Inflammatory macrophage (primary cell): ENCODE measurements around the gene TUFT1.
A peak's percentile ranks its signal among the peaks of the same experiment; 100 is the strongest.
"Not testable (repeated sequence)": the region's sequence is repeated elsewhere in the genome, so short reads cannot be mapped to it uniquely, and the experiment has no call there.

Experiments used
- DNase-seq, 2 donors: peaks; one replicate each; pipeline ENCODE4 v3.0.0-alpha.2; 2020 to 2022

Gene TUFT1

DNA sequence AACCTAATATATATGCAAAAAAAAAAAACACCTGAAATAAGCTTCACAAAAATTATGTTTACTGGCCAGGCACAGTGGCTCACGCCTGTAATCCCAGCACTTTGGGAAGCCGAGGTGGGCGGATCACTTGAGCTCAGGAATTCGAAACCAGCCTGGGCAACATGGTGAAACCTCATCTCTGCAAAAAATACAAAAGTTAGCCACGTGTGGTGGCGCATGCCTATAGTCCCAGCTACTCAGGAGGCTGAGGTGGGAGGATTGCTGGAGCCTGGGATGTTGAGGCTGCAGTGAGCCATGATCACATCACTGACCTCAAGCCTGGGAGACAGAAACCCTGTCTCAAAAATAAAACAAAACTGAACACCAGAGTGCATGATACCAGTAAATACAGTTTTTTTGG lies 78.9 kb downstream of the TUFT1 start:
- not testable (repeated sequence) for DNase-seq

DNA sequence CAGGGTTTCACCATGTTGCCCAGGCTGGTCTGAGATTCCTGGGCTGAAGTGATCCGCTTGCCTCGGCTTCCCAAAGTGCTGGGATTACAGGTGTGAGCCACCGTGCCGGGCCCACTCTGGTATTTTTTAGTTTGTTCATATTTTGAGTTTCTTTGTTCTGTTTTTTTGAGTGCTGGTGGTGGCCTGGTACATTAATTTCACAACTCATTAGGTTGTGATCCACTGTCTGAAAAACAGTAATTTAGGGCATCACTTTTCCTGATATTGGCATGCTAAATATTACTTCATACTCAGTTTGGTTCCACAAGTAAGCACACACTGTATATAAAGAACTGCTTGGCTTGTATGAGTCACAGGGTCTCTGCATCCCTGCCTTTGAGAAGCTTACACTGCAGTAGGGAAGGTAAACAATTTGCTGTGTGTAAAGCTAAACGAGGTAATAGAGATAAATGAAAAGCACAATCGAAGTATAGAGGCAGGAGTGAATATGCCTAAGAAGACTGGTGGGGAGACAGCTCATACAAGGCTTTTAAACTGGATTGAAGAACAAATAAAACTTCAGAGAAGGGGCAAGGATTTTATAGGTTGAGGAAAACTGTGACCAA lies 79.5 kb downstream of the TUFT1 start:
- peak in 1 of 2 donors; percentile 12 for DNase-seq

DNA sequence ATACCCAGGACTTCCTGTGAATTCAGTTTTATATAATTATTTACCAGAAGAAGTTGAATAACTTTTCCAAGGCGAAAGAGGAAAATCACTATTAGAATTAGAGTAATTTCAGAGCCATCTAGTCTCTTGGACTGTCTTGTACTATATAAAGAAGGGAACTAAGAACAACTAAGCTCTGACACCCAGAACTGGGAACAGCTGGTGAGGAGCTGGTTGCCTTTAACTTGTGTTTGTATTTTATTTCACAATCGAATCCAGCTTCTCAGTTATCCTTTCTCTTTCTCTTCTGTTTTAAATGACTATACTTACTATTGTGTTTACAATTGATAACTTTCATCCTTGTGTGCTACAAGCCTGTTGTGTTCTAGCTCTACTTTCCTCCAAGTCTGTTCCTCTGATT lies 80.2 kb downstream of the TUFT1 start:
- DNase-seq: peak; percentile 61 to 70

DNA sequence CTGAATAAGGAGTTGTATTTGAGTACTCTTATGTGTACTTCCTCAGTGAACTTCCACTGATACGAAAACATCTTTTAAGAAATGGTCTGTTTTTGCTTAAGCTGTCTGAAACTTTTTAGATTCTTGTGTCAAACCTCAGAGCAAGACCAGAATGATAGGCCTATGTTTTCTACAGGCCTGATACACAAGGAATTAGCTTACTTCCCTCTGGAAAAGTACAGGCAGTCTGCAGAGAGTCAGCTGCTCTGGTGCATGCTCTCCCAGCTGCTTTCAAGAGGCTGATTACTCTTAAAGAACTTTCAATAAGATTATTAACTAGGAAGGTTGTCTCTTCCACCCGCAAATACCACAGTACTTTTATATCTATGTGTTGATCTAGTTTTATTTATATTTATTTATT lies 81.2 kb downstream of the TUFT1 start:
- DNase-seq: peak; percentile 26 to 43

DNA sequence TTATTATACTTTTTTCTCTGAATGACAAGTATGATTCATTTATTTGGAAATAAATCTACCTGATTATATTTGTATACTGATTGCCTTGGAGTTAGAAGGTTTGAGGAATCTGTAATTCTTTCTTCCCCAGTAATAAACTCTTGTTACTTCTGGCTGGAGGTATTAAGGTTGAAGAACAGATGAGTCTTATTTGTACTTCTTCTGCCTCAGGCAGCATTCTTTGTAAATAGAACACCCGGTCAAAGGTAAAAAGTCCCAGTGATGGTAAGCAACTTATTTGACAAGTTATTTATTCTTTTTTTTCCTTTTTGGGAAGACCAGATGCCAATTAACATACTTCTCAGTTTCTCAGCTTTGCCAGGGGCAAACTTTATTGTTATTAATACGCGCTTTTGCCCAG lies 84.7 kb downstream of the TUFT1 start:
- DNase-seq: no peak

DNA sequence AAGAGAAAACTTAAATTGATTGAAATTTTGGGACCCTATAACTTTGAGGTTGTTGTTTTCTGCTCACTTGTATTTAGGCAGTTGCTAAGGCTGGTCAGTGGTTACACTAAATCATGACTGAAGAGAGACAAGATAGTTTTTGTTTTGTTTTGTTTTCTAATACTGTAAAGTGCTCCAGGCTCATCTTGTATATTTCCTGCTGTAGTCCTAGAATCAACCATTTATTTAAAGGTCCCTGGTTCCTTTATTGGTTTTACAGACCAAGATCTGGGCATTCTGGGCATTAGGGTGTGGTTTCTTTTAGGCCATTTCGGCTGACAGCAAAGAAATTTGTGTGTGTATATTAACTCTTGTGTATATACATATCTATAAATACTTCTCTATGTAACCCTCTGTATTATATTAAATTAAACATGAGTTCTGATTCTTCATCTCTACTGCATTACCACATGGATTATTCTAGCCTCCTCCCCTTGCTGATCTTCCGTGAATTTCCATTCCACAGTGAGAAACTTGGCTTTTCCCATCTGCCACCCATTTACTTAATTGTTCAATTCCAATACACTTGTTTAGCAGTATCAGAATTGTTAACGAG lies 86.7 kb downstream of the TUFT1 start:
- no peak for DNase-seq

DNA sequence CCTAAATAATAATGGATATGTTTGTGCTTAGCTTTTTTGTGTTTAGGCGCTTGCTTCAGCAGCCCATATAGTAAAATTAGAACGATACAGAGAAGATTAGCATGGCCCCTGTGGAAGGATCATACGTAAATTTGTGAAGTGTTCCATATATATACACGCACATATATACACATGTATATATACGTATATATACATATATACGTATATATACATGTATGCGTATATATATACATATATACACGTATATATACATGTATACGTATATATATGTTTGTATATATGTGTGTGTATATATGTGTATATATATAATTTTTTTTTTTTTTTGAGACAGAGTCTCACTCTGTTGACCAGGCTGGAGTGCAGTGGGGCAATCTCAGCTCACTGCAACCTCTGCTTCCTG lies 89.2 kb downstream of the TUFT1 start:
- DNase-seq: no peak
